NT2/D1 (cell line): ENCODE results near the gene ADAMTS18.

Experiments used
- DNase-seq: peaks from one replicate; pipeline ENCODE4 v3.0.0-alpha.2; 2011; ENCODE audit warnings: low read depth, low spot score
- H3K27me3 ChIP-seq: 2 replicates; pipeline ENCODE4 v1.6.0; 2011; ENCODE audit warnings: mild to moderate bottlenecking; ENCODE audit not compliant: insufficient read length, insufficient read depth
- H3K36me3 ChIP-seq: 2 replicates; pipeline ENCODE4 v1.6.1; 2011; ENCODE audit warnings: mild to moderate bottlenecking, low read length, mixed read lengths; ENCODE audit not compliant: insufficient read depth, insufficient read length
- H3K4me1 ChIP-seq: 2 replicates; pipeline ENCODE4 v1.5.1; 2011; ENCODE audit not compliant: insufficient read depth, insufficient read length
- H3K4me3 ChIP-seq: 2 replicates; pipeline ENCODE4 v1.5.1; 2011; ENCODE audit warnings: low read depth; ENCODE audit not compliant: insufficient read length
- H3K9ac ChIP-seq: 2 replicates; pipeline ENCODE4 v1.6.0; 2011; ENCODE audit warnings: low read depth; ENCODE audit not compliant: insufficient read length
- H3K9me3 ChIP-seq: 2 replicates; pipeline ENCODE4 v1.5.1; 2011; ENCODE audit warnings: mild to moderate bottlenecking, low read length; ENCODE audit not compliant: insufficient read depth
- SUZ12 ChIP-seq: IDR thresholded peaks from 2 replicates; pipeline ENCODE4 v1.6.1; 2011; ENCODE audit not compliant: insufficient read length, insufficient read depth; ENCODE audit errors: extremely low read depth
- YY1 ChIP-seq: IDR thresholded peaks from 2 replicates; pipeline ENCODE4 v1.6.1; 2011; ENCODE audit not compliant: insufficient read length, insufficient read depth
- ZNF274 ChIP-seq: IDR thresholded peaks from 2 replicates; pipeline ENCODE4 v1.6.1; 2011; ENCODE audit warnings: mild to moderate bottlenecking, low read depth, low read length

ADAMTS18 gene

GRCh38 chr16:77394699-77395098 is 40.1 kb downstream of the ADAMTS18 start:
- Histone ChIP-seq H3K9me3 (no peaks in the 10 kb centered on the region), H3K4me1 (peaks cover 3% of the 10 kb centered on the region), H3K36me3 (no peaks in the 10 kb centered on the region), H3K9ac (no peak overlapping the region), H3K27me3 (no peaks in the 10 kb centered on the region), H3K4me3 (no peak overlapping the region)
- no peak for TF ChIP-seq ZNF274
- no peak for TF ChIP-seq SUZ12
- no peak for DNase-seq

DNA sequence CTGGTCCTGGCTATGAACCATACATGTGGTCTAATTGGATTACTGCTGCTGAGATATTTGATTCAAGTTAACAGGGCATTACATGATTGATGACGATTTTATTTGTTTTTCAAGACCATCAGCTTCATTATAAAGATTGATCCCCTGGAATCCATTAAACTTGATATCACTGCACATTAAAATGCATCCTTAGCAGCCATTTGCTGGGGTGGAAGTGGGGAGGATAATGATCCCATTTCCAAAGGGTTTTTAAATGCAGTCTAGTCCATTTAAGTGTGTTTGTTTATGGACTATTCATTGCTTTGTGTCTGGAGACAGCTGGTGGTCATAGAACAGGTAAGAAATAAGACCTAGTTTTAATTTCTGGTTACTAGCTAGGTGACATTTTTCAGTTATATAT is 40.9 kb downstream of the ADAMTS18 start:
- H3K9me3 ChIP-seq = no peaks in the 10 kb centered on the region
- no peaks in the 10 kb centered on the region for H3K27me3 ChIP-seq
- no peaks in the 10 kb centered on the region for H3K36me3 ChIP-seq
- TF ChIP-seq ZNF274 (no peak), YY1 (no peak), SUZ12 (no peak)
- H3K4me3 ChIP-seq = no peak overlapping the region
- DNase-seq = no peak
- H3K4me1 ChIP-seq = peaks cover 3% of the 10 kb centered on the region
- H3K9ac ChIP-seq = no peak overlapping the region

GRCh38 chr16:77387815-77388209 is 47.0 kb downstream of the ADAMTS18 start:
- no peak for TF ChIP-seq YY1
- TF ChIP-seq ZNF274 = no peak
- TF ChIP-seq SUZ12 = no peak
- Histone ChIP-seq H3K9ac (no peak overlapping the region), H3K4me3 (no peak overlapping the region), H3K36me3 (no peaks in the 10 kb centered on the region), H3K4me1 (no peaks in the 10 kb centered on the region), H3K27me3 (no peaks in the 10 kb centered on the region), H3K9me3 (no peaks in the 10 kb centered on the region)
- DNase-seq = no peak

- no peaks in the 10 kb centered on the region for H3K27me3 ChIP-seq
- no peaks in the 10 kb centered on the region for H3K36me3 ChIP-seq
- no peak for DNase-seq
- TF ChIP-seq SUZ12 = no peak
- no peak for TF ChIP-seq YY1
- no peak for TF ChIP-seq ZNF274
- H3K9ac ChIP-seq = no peak overlapping the region
- no peak overlapping the region for H3K4me3 ChIP-seq
- no peaks in the 10 kb centered on the region for H3K4me1 ChIP-seq
- no peaks in the 10 kb centered on the region for H3K9me3 ChIP-seq
Measured at GRCh38 chr16:77386831-77387814, 47.7 kb downstream of the ADAMTS18 start.

DNA sequence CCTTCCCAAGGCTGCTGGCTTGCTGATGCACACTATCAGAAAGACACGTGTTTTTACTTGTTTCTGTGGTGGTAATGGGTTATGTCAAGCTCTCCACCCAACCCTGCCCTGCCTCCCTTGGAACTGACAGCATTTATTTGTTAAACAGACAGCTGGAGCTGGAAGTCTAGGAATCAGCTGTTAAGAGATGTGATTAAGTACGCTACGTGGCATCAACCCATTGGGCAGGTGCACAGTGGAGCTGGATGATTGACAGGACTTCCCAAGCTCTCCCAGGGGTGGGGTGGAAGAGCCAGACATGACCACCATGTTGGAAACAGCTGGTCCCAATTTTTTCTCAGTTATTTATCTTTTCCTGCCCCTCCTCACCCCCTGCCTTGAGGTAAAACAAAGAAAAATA is 49.4 kb downstream of the ADAMTS18 start:
- Histone ChIP-seq H3K9ac (no peak overlapping the region), H3K4me1 (no peaks in the 10 kb centered on the region), H3K4me3 (no peak overlapping the region), H3K9me3 (no peaks in the 10 kb centered on the region), H3K36me3 (no peaks in the 10 kb centered on the region), H3K27me3 (no peaks in the 10 kb centered on the region)
- no peak for DNase-seq
- TF ChIP-seq ZNF274 (no peak), YY1 (no peak), SUZ12 (no peak)

DNA sequence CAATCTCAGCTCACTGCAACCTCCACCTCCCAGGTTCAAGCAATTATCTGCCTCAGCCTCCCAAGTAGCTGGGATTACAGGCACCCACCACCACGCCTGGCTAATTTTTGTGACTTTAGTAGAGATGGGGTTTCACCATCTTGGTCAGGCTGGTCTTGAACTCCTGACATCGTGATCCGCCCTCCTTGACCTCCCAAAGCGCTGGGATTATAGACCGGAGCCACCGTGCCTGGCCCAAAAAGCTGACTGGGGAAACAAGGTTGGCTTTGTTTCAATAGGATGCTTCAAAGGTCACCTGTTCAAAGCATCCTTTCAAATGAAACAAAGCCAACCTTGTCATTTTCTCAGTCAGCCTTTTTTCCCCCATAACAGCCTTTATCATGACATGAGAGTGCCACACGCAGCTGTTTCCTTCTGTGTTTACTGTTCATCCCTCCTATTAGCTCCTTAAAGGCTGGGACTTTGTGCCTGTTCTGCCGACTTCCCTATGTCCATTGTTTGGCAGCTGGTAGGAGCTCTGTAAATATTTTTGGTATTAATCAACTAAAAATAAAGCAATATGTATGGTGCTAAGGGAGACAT is 51.1 kb downstream of the ADAMTS18 start:
- Histone ChIP-seq H3K27me3 (no peaks in the 10 kb centered on the region), H3K4me1 (no peaks in the 10 kb centered on the region), H3K36me3 (no peaks in the 10 kb centered on the region), H3K4me3 (no peak overlapping the region), H3K9ac (no peak overlapping the region), H3K9me3 (no peaks in the 10 kb centered on the region)
- TF ChIP-seq ZNF274 (no peak), SUZ12 (no peak), YY1 (no peak)
- no peak for DNase-seq

- H3K4me1 ChIP-seq = no peaks in the 10 kb centered on the region
- no peak overlapping the region for H3K9ac ChIP-seq
- H3K27me3 ChIP-seq = no peaks in the 10 kb centered on the region
- no peaks in the 10 kb centered on the region for H3K9me3 ChIP-seq
- no peaks in the 10 kb centered on the region for H3K36me3 ChIP-seq
- TF ChIP-seq ZNF274 (no peak), SUZ12 (no peak), YY1 (no peak)
- DNase-seq = no peak
- H3K4me3 ChIP-seq = no peak overlapping the region
Measured at GRCh38 chr16:77376358-77376757, 58.5 kb downstream of the ADAMTS18 start.
